HG03565 (cell line): ENCODE measurements around the gene CEMIP.
"Not testable (repeated sequence)": the region's sequence is repeated elsewhere in the genome, so short reads cannot be mapped to it uniquely, and the experiment has no call there.

Experiments used
- ATAC-seq: cut with Tn5 transposase; IDR thresholded peaks from one replicate; pipeline ENCODE4 v1.9.1; 2021; ENCODE audit warnings: mild to moderate bottlenecking, moderate library complexity; ENCODE audit not compliant: unreplicated experiment

Gene CEMIP

GRCh38 chr15:80760960-80761359 lies 18.2 kb upstream of the CEMIP start:
- no peak for ATAC-seq

- ATAC-seq = no peak
These were observed 17.4 kb upstream of the CEMIP start for GRCh38 chr15:80761754-80762153.

- not testable (repeated sequence) for ATAC-seq
These were observed 15.9 kb upstream of the CEMIP start for GRCh38 chr15:80763235-80763634.

- no peak for ATAC-seq
These were observed 14.6 kb upstream of the CEMIP start for GRCh38 chr15:80764535-80764934.

- no peak for ATAC-seq
These were observed 12.9 kb upstream of the CEMIP start for GRCh38 chr15:80766275-80766674.

- ATAC-seq = no peak
These were observed 11.0 kb upstream of the CEMIP start for GRCh38 chr15:80768158-80768557.

- no peak for ATAC-seq
These were observed 9.9 kb upstream of the CEMIP start for GRCh38 chr15:80769153-80769828.

- no peak for ATAC-seq
These were observed 9.1 kb upstream of the CEMIP start for GRCh38 chr15:80769829-80770705.

- ATAC-seq = no peak
These were observed 6.0 kb upstream of the CEMIP start for GRCh38 chr15:80773122-80773551.

- no peak for ATAC-seq
These were observed 5.3 kb upstream of the CEMIP start for GRCh38 chr15:80773792-80774352.

- ATAC-seq = no peak
These were observed 4.7 kb upstream of the CEMIP start for GRCh38 chr15:80774486-80774885.

- no peak for ATAC-seq
These were observed 3.8 kb upstream of the CEMIP start for GRCh38 chr15:80775338-80775737.

- ATAC-seq = no peak
These were observed 2.6 kb upstream of the CEMIP start for GRCh38 chr15:80776420-80777045.

- ATAC-seq = no peak
These were observed 2.0 kb upstream of the CEMIP start for GRCh38 chr15:80777137-80777536.

- ATAC-seq = no peak
These were observed 1.1 kb upstream of the CEMIP start for GRCh38 chr15:80777826-80778620.

- ATAC-seq = no peak
These were observed 578 bp upstream of the CEMIP start for GRCh38 chr15:80778621-80778963.

- ATAC-seq = no peak
These were observed 667 bp downstream of the CEMIP start for GRCh38 chr15:80779658-80780415.

- ATAC-seq = no peak
These were observed 1.4 kb downstream of the CEMIP start for GRCh38 chr15:80780416-80781221.

- ATAC-seq = no peak
These were observed 4.1 kb downstream of the CEMIP start for GRCh38 chr15:80783260-80783659.
